ENCODE data around the gene CHTF18.

- TF ChIP-seq POLR2AphosphoS5 (IDR thresholded peaks at IDR 0.05) (no peak), POLR2A (IDR thresholded peaks at IDR 0.05) (no peak), CTCF (IDR thresholded peaks at IDR 0.05) (no peak)
These were observed 24.2 kb upstream of the CHTF18 start for GRCh38 chr16:764184-764750.
